ENCODE results near the gene TBX19. TPM values are rescaled to one million over a fixed set of nuclear protein-coding genes. Genes with fewer than 3 reads are reported as not detected.

TBX19 gene
- 1 to 10 TPM; 1.4 to 8.5 (median 4.8) TPM for total RNA-seq

- TF ChIP-seq, protein P1, sequence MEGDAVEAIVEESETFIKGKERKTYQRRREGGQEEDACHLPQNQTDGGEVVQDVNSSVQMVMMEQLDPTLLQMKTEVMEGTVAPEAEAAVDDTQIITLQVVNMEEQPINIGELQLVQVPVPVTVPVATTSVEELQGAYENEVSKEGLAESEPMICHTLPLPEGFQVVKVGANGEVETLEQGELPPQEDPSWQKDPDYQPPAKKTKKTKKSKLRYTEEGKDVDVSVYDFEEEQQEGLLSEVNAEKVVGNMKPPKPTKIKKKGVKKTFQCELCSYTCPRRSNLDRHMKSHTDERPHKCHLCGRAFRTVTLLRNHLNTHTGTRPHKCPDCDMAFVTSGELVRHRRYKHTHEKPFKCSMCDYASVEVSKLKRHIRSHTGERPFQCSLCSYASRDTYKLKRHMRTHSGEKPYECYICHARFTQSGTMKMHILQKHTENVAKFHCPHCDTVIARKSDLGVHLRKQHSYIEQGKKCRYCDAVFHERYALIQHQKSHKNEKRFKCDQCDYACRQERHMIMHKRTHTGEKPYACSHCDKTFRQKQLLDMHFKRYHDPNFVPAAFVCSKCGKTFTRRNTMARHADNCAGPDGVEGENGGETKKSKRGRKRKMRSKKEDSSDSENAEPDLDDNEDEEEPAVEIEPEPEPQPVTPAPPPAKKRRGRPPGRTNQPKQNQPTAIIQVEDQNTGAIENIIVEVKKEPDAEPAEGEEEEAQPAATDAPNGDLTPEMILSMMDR (IDR thresholded peaks at IDR 0.05) = no peak
- no peak for TF ChIP-seq POLR2A (IDR thresholded peaks at IDR 0.05)
- DNase-seq = no peak
- intact Hi-C loops (cut with DNase I; ENCODE audit: low total_unique reads) = no loop called here
Measured at GRCh38 chr1:168280296-168280927, at the start of gene TBX19. TBX19 (plus strand) TSS chr1:168280877; CDS start chr1:168281091, 214 bp downstream.

GRCh38 chr1:168234846-168235547 lies 45.7 kb upstream of the TBX19 start:
- H3K9me3 ChIP-seq = no peaks in the 10 kb centered on the region
- peak overlapping the region; percentile 57 to 71 for H3K27ac ChIP-seq
- no peak overlapping the region for H3K4me3 ChIP-seq
- H3K36me3 ChIP-seq = no peaks in the 10 kb centered on the region
- no peak for DNase-seq
- no peaks in the 10 kb centered on the region for H3K27me3 ChIP-seq
- intact Hi-C loops (cut with DNase I; ENCODE audit: low total_unique reads) = no loop called here
- peaks cover under 1 to 11% of the 10 kb centered on the region in 2 donors for H3K4me1 ChIP-seq
- TF ChIP-seq, protein P1 (IDR thresholded peaks at IDR 0.05) = peak; percentile 33 to 46 (median 40)
- no peak for TF ChIP-seq POLR2A (IDR thresholded peaks at IDR 0.05)

More at GRCh38 chr1:168280296-168280927, at the start of gene TBX19:
- peaks cover 0 to 8% of the 10 kb centered on the region in 2 donors for H3K9me3 ChIP-seq
- no peak within 1 kb of the TSS for H3K27ac ChIP-seq
- no peaks in the 10 kb centered on the region for H3K27me3 ChIP-seq
- no peak within 1 kb of the TSS for H3K4me3 ChIP-seq
- H3K4me1 ChIP-seq = peaks cover 0 to 2% of the 10 kb centered on the region in 2 donors
- H3K36me3 ChIP-seq = no peaks in the 10 kb centered on the region

- Histone ChIP-seq H3K4me1 (peaks cover 0 to 5% of the 10 kb centered on the region in 2 donors), H3K9me3 (no peaks in the 10 kb centered on the region), H3K4me3 (no peak overlapping the region), H3K27me3 (no peaks in the 10 kb centered on the region), H3K36me3 (no peaks in the 10 kb centered on the region), H3K27ac (peak overlapping the region; percentile 57 to 71)
- TF ChIP-seq POLR2A (IDR thresholded peaks at IDR 0.05) = no peak
- TF ChIP-seq, protein P1 (IDR thresholded peaks at IDR 0.05) = no peak
- intact Hi-C loops (cut with DNase I; ENCODE audit: low total_unique reads) = no loop called here
- no peak for DNase-seq
Measured at GRCh38 chr1:168235548-168235885, 45.2 kb upstream of the TBX19 start.

DNA sequence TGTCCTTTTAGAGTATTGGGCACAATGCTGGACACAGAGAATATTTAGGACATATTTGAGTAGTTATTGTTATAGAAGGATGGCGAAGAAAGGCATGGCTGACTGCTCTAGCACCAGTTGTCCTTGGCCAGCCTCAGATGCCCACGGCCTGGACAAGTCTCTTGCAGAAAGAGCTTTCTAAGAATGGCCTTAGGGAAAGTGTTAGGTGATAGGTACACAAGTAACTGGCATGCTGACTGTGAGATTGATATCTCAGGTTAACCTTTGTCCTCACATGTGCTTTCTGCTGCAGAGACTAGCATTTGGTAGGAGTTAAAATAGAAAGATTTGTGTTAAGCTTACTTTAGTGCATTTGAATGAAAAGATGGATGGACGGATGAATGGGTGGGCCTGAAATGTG lies 44.7 kb upstream of the TBX19 start:
- H3K27ac ChIP-seq = peak overlapping the region; percentile 57 to 71
- intact Hi-C loops (cut with DNase I; ENCODE audit: low total_unique reads) = no loop called here
- peaks cover 0 to 4% of the 10 kb centered on the region in 2 donors for H3K4me1 ChIP-seq
- no peak overlapping the region for H3K4me3 ChIP-seq
- DNase-seq = no peak
- no peaks in the 10 kb centered on the region for H3K27me3 ChIP-seq
- no peaks in the 10 kb centered on the region for H3K36me3 ChIP-seq
- TF ChIP-seq POLR2A (IDR thresholded peaks at IDR 0.05) = no peak
- TF ChIP-seq, protein P1 (IDR thresholded peaks at IDR 0.05) = no peak
- no peaks in the 10 kb centered on the region for H3K9me3 ChIP-seq
